ENCODE results near the gene DUSP19. TPM values are rescaled to one million over a fixed set of nuclear protein-coding genes. Genes with fewer than 3 reads are reported as not detected.

Gene DUSP19
- polyA plus RNA-seq, 1 donor: 2.0 TPM

- no peak for DNase-seq
Measured at GRCh38 chr2:183125659-183126341, 47.3 kb downstream of the DUSP19 start.

GRCh38 chr2:183126635-183127034, 48.1 kb downstream of the DUSP19 start:
- DNase-seq: no peak

GRCh38 chr2:183134016-183134415, 55.5 kb downstream of the DUSP19 start:
- DNase-seq: no peak

GRCh38 chr2:183148955-183149354, 70.4 kb downstream of the DUSP19 start:
- DNase-seq: no peak

- peak; percentile 19 for DNase-seq
Measured at GRCh38 chr2:183149489-183149888, 70.9 kb downstream of the DUSP19 start.

Other genes with a start within 250 kb of the DUSP19 start
- gene FRZB, start 212.1 kb upstream of the DUSP19 start, polyA plus RNA-seq (ENCODE audit: insufficient read length): 40.4 TPM
- 81.7 TPM for gene NCKAP1, start 40.3 kb upstream of the DUSP19 start, polyA plus RNA-seq (ENCODE audit: insufficient read length)
- gene NUP35, start 45.7 kb downstream of the DUSP19 start, polyA plus RNA-seq (ENCODE audit: insufficient read length): 13.9 TPM

Data from hindlimb muscle (tissue), 1 donor.